Naive B cell (primary cell): ENCODE results near the gene TBX20. TPM values are rescaled to one million over a fixed set of nuclear protein-coding genes. Genes with fewer than 3 reads are reported as not detected.

Experiments
- ATAC-seq, 2 donors: fragments of 150-1000 bp; cut with Tn5 transposase; 2 replicates each; pipeline ENCODE4 v1.10.0; 2021; ENCODE audit warnings: low read depth in 2 of 2, mild to moderate bottlenecking in 2 of 2, moderate library complexity in 2 of 2
- DNase-seq: peaks from one replicate; pipeline ENCODE4 v3.0.0; 2022
- H3K27ac Mint-ChIP-seq, 6 donors: one replicate each; pipeline ENCODE4 v1.8.0; 2020 to 2022; ENCODE audit warnings: mild to moderate bottlenecking in 6 of 6, mixed read lengths in 6 of 6, moderate library complexity in 5 of 6, inconsistent platforms in 2 of 6
- H3K27me3 Mint-ChIP-seq, 3 donors: one replicate each; pipeline ENCODE4 v1.8.0; 2021 to 2022; ENCODE audit warnings: mixed read lengths in 3 of 3, mild to moderate bottlenecking in 1 of 3
- H3K36me3 Mint-ChIP-seq, 2 donors: one replicate each; pipeline ENCODE4 v1.8.0; 2020 to 2022; ENCODE audit warnings: mixed read lengths in 2 of 2, inconsistent platforms in 1 of 2, mild to moderate bottlenecking in 1 of 2
- H3K4me1 Mint-ChIP-seq, 3 donors: one replicate each; pipeline ENCODE4 v1.8.0; 2020 to 2022; ENCODE audit warnings: mixed read lengths in 3 of 3, inconsistent platforms in 1 of 3, mild to moderate bottlenecking in 1 of 3, moderate library complexity in 1 of 3
- H3K4me3 Mint-ChIP-seq, 8 donors: one replicate each; pipeline ENCODE4 v1.8.0; 2020 to 2022; ENCODE audit warnings: mild to moderate bottlenecking in 8 of 8, mixed read lengths in 8 of 8, moderate library complexity in 8 of 8, inconsistent platforms in 2 of 8
- H3K9me3 Mint-ChIP-seq, 7 donors: one replicate each; pipeline ENCODE4 v1.8.0; 2020 to 2022; ENCODE audit warnings: mixed read lengths in 7 of 7, mild to moderate bottlenecking in 5 of 7, inconsistent platforms in 2 of 7, moderate library complexity in 1 of 7
- polyA plus RNA-seq, 6 donors: library from polyadenylated mRNA; unstranded; fragments of 300-500 nt; fragmentation: Illumina TruSeq; gene quantifications; one replicate each; pipeline ENCODE4 v1.2.3, GENCODE V29; 2021; ENCODE audit warnings: low read depth in 6 of 6

TBX20 gene
- polyA plus RNA-seq, 6 donors from 2014 or later, result not detected

- H3K36me3 Mint-ChIP-seq, result peaks cover 0 to 8% of the 10 kb centered on the region in 2 donors
- peaks cover 75 to 86% (median 85%) of the 10 kb centered on the region in 3 donors for H3K27me3 Mint-ChIP-seq
- H3K27ac Mint-ChIP-seq, result peak overlapping the region in 2 of 6 donors; percentile 17 to 34
- ATAC-seq (no peak), DNase-seq (no peak)
- peaks cover 6 to 10% (median 8%) of the 10 kb centered on the region in 3 donors for H3K4me1 Mint-ChIP-seq
- peak overlapping the region in 1 of 8 donors; percentile 8 for H3K4me3 Mint-ChIP-seq
- peaks cover 3 to 53% (median 20%) of the 10 kb centered on the region in 7 donors for H3K9me3 Mint-ChIP-seq
Observed at GRCh38 chr7:35260246-35260645, 6.3 kb upstream of the TBX20 start.

GRCh38 chr7:35259523-35259908, 5.6 kb upstream of the TBX20 start:
- Mint-ChIP-seq H3K9me3 (peaks cover 3 to 52% (median 22%) of the 10 kb centered on the region in 7 donors), H3K27ac (peak overlapping the region in 2 of 6 donors; percentile 88), H3K4me1 (peaks cover 6 to 10% (median 8%) of the 10 kb centered on the region in 3 donors), H3K4me3 (peak overlapping the region in 2 of 8 donors; percentile 44 to 75), H3K36me3 (peaks cover 0 to 8% of the 10 kb centered on the region in 2 donors), H3K27me3 (peaks cover 73 to 81% (median 80%) of the 10 kb centered on the region in 3 donors)
- DNase-seq (no peak), ATAC-seq (no peak)

GRCh38 chr7:35258868-35259522, 5.1 kb upstream of the TBX20 start:
- DNase-seq (no peak), ATAC-seq (no peak)
- H3K4me1 Mint-ChIP-seq, result peaks cover 6 to 10% (median 8%) of the 10 kb centered on the region in 3 donors
- H3K27me3 Mint-ChIP-seq, result peaks cover 71 to 80% (median 78%) of the 10 kb centered on the region in 3 donors
- peaks cover 0 to 8% of the 10 kb centered on the region in 2 donors for H3K36me3 Mint-ChIP-seq
- peak overlapping the region in 5 of 8 donors; percentile 40 to 75 (median 67) for H3K4me3 Mint-ChIP-seq
- H3K9me3 Mint-ChIP-seq, result peaks cover 3 to 52% (median 26%) of the 10 kb centered on the region in 7 donors
- peak overlapping the region in 4 of 6 donors; percentile 53 to 95 (median 88) for H3K27ac Mint-ChIP-seq

- no peak for ATAC-seq
- no peak for DNase-seq
- Mint-ChIP-seq H3K4me3 (peak overlapping the region in 5 of 8 donors; percentile 59 to 76 (median 67)), H3K9me3 (peaks cover 0 to 54% (median 26%) of the 10 kb centered on the region in 7 donors), H3K27me3 (peaks cover 66 to 77% (median 75%) of the 10 kb centered on the region in 3 donors), H3K36me3 (peaks cover 0 to 8% of the 10 kb centered on the region in 2 donors), H3K27ac (peak overlapping the region in 4 of 6 donors; percentile 53 to 95 (median 88)), H3K4me1 (peaks cover 9 to 12% (median 10%) of the 10 kb centered on the region in 3 donors)
Observed at GRCh38 chr7:35258125-35258867, 4.4 kb upstream of the TBX20 start.

- H3K27me3 Mint-ChIP-seq, result peaks cover 66 to 77% (median 75%) of the 10 kb centered on the region in 3 donors
- peaks cover 10 to 18% (median 14%) of the 10 kb centered on the region in 3 donors for H3K4me1 Mint-ChIP-seq
- peaks cover 0 to 55% (median 33%) of the 10 kb centered on the region in 7 donors for H3K9me3 Mint-ChIP-seq
- no peak for ATAC-seq
- H3K27ac Mint-ChIP-seq, result peak overlapping the region in 3 of 6 donors; percentile 51 to 95 (median 80)
- H3K4me3 Mint-ChIP-seq, result peak overlapping the region in 6 of 8 donors; percentile 9 to 74 (median 40)
- H3K36me3 Mint-ChIP-seq, result peaks cover 0 to 8% of the 10 kb centered on the region in 2 donors
- no peak for DNase-seq
Observed at GRCh38 chr7:35257251-35258124, 3.6 kb upstream of the TBX20 start.

- DNase-seq (no peak), ATAC-seq (no peak)
- peaks cover 73 to 80% (median 77%) of the 10 kb centered on the region in 3 donors for H3K27me3 Mint-ChIP-seq
- H3K4me1 Mint-ChIP-seq, result peaks cover 10 to 18% (median 14%) of the 10 kb centered on the region in 3 donors
- peak overlapping the region in 3 of 8 donors; percentile 35 to 74 (median 65) for H3K4me3 Mint-ChIP-seq
- H3K9me3 Mint-ChIP-seq, result peaks cover 0 to 60% (median 33%) of the 10 kb centered on the region in 7 donors
- peaks cover 0 to 8% of the 10 kb centered on the region in 2 donors for H3K36me3 Mint-ChIP-seq
- peak overlapping the region in 3 of 6 donors; percentile 69 to 95 (median 77) for H3K27ac Mint-ChIP-seq
Observed at GRCh38 chr7:35256256-35257175, 2.6 kb upstream of the TBX20 start.

GRCh38 chr7:35255443-35256255, 1.7 kb upstream of the TBX20 start:
- peaks cover 71 to 80% (median 77%) of the 10 kb centered on the region in 3 donors for H3K27me3 Mint-ChIP-seq
- peaks cover 0 to 8% of the 10 kb centered on the region in 2 donors for H3K36me3 Mint-ChIP-seq
- DNase-seq (no peak), ATAC-seq (no peak)
- H3K9me3 Mint-ChIP-seq, result peaks cover 0 to 67% (median 33%) of the 10 kb centered on the region in 7 donors
- H3K4me1 Mint-ChIP-seq, result peaks cover 10 to 25% (median 14%) of the 10 kb centered on the region in 3 donors
- peak overlapping the region in 4 of 8 donors; percentile 35 to 65 (median 58) for H3K4me3 Mint-ChIP-seq
- peak overlapping the region in 1 of 6 donors; percentile 89 for H3K27ac Mint-ChIP-seq

- Mint-ChIP-seq H3K36me3 (peaks cover 0 to 8% of the 10 kb centered on the region in 2 donors), H3K4me3 (peak overlapping the region; percentile 19 to 82 (median 58)), H3K27ac (peak overlapping the region in 2 of 6 donors; percentile 15 to 89), H3K9me3 (peaks cover 0 to 61% (median 32%) of the 10 kb centered on the region in 7 donors), H3K4me1 (peaks cover 10 to 25% (median 14%) of the 10 kb centered on the region in 3 donors), H3K27me3 (peaks cover 71 to 80% (median 77%) of the 10 kb centered on the region in 3 donors)
- DNase-seq, result no peak
- ATAC-seq, result no peak
Observed at GRCh38 chr7:35254496-35255442, 869 bp upstream of the TBX20 start.

- peaks cover 0 to 2% of the 10 kb centered on the region in 2 donors for H3K36me3 Mint-ChIP-seq
- DNase-seq (no peak), ATAC-seq (no peak)
- H3K27ac Mint-ChIP-seq, result peak overlapping the region in 3 of 6 donors; percentile 47 to 80 (median 57)
- H3K9me3 Mint-ChIP-seq, result peaks cover 0 to 47% (median 28%) of the 10 kb centered on the region in 7 donors
- H3K4me3 Mint-ChIP-seq, result peak overlapping the region in 7 of 8 donors; percentile 63 to 91 (median 70)
- H3K27me3 Mint-ChIP-seq, result peaks cover 71 to 79% (median 74%) of the 10 kb centered on the region in 3 donors
- H3K4me1 Mint-ChIP-seq, result peaks cover 9 to 22% (median 12%) of the 10 kb centered on the region in 3 donors
Observed at GRCh38 chr7:35253460-35253709, 515 bp downstream of the TBX20 start.

GRCh38 chr7:35252612-35253459, 1.1 kb downstream of the TBX20 start:
- Mint-ChIP-seq H3K27me3 (peaks cover 69 to 77% (median 74%) of the 10 kb centered on the region in 3 donors), H3K36me3 (no peaks in the 10 kb centered on the region), H3K4me1 (peaks cover 7 to 22% (median 9%) of the 10 kb centered on the region in 3 donors), H3K9me3 (peaks cover 0 to 47% (median 27%) of the 10 kb centered on the region in 7 donors), H3K4me3 (peak overlapping the region in 7 of 8 donors; percentile 63 to 91 (median 70)), H3K27ac (peak overlapping the region in 3 of 6 donors; percentile 47 to 80 (median 57))
- no peak for ATAC-seq
- DNase-seq, result no peak
